ENCODE results near the gene KLK14.

The KLK14 gene

GRCh38 chr19:51030631-51031030 lies 52.1 kb downstream of the KLK14 start:
- no peak overlapping the region for H3K9ac ChIP-seq (ENCODE audit: low read depth, low read length)
- no peaks in the 10 kb centered on the region for H3K36me3 ChIP-seq (ENCODE audit: control insufficient read depth, insufficient read depth, low read length)
- H3K27me3 ChIP-seq (ENCODE audit: control insufficient read depth, insufficient read depth, low read length), result no peaks in the 10 kb centered on the region
- no peak overlapping the region for H3K4me3 ChIP-seq (ENCODE audit: low read depth, low read length)
- peaks cover 3% of the 10 kb centered on the region for H3K4me1 ChIP-seq (ENCODE audit: control insufficient read depth, insufficient read depth, low read length)
- H3K9me3 ChIP-seq (ENCODE audit: control insufficient read depth, insufficient read depth, low read length), result no peaks in the 10 kb centered on the region

GRCh38 chr19:51029718-51030117 lies 53.0 kb downstream of the KLK14 start:
- Histone ChIP-seq H3K9ac (ENCODE audit: low read depth, low read length) (no peak overlapping the region), H3K27me3 (ENCODE audit: control insufficient read depth, insufficient read depth, low read length) (no peaks in the 10 kb centered on the region), H3K36me3 (ENCODE audit: control insufficient read depth, insufficient read depth, low read length) (no peaks in the 10 kb centered on the region), H3K4me3 (ENCODE audit: low read depth, low read length) (no peak overlapping the region), H3K9me3 (ENCODE audit: control insufficient read depth, insufficient read depth, low read length) (no peaks in the 10 kb centered on the region), H3K4me1 (ENCODE audit: control insufficient read depth, insufficient read depth, low read length) (peaks cover 5% of the 10 kb centered on the region)
